HG02798 (cell line): ENCODE data around the gene COMMD7.

Experiments used
- ATAC-seq: cut with Tn5 transposase; IDR thresholded peaks from one replicate; pipeline ENCODE4 v1.9.1; 2021; ENCODE audit warnings: mild to moderate bottlenecking; ENCODE audit not compliant: unreplicated experiment, poor library complexity

The COMMD7 gene

DNA sequence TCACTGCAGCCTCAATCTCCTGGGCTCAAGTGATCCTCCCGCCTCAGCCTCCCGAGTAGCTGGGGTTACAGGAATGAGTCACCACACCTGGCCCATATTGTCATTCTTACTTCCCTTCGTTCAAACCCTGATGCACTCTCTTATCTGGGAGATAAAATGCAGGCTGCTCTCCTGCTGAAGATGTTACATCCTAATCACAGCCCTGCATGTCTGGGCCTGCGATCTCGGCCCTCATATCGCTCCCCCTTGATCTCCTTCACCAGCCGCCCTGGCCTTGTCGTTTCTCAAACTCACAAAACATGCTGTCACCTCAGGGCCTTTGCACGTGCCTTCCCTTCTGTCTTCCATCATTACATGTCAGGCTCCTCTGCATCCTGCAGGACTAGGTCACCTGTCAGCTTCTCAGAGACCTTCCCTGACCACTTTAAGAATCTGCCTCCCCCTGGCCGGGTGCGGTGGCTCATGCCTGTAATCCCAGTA lies 60.7 kb downstream of the COMMD7 start:
- ATAC-seq: no peak

DNA sequence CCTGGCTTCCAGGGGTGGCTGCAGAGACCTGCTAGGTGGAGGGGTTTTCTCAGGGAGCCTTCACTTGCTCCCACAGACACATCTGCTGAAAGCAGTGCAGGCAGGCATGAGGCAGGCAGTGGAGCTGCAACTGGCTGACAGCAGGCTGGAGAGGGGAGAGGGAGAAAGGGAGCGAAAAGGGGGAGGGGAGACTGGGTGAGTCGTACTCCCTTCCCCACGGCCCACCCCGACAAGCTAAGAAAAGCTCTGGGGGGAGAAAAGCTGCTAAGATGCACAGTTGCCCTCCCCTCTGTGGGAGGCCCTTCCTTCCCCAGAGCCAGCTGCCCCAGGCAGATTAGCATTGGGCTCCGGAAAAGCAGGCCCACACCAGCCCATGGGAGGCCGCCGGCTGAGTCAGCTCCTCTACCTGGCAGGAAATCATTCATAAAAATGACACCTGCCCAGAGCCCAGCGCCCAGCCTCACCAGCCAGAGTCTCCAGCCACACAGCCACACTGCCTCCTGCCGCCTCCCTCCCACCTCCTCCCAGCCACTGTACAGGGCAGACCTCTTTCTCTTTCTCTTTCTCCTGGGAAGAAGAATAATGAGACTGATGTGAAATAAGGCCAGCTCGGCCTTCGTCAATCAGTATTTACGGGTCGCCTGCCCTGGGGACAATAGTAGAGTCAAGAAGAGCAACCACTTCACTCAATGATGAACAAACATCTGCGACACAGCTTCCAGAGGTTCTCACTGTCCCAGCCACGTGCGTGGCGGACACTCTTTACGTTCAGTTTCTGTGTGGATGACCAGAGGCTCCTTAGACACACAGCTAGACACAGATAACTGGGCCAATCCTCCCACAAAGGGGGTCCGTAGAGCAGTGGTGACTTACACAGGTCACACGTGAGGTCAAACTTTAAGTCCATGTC lies 61.8 kb downstream of the COMMD7 start:
- no peak for ATAC-seq

DNA sequence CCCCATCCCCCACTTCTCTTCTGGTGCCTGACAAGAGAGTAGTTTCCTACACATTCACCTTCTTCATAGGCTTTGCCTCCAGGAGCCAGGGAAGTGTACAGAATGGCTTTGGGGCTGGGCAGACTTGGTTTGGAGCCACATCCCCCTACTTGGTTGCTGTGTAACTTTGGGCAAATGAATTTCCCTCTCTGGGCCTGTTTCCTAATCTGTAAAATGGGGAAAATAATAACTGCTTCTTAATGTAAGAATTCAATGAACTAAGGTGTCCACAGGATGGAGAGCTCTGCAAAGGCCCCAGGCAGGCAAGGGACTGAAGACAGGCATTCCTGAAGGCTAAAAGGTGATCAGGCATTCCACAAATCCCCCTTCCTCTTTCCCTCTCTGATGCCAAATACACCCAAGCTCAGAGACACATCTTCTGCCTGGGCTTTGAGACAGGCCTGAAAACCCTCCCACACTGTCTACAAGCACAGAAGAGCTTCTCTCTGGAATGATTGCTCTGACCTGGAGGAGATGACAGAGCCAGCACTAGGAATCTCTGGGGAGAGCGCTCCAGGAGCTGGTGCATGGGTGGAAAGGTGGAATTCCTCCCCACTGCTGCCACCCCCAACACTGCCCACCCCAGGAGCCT lies 62.6 kb downstream of the COMMD7 start:
- no peak for ATAC-seq

DNA sequence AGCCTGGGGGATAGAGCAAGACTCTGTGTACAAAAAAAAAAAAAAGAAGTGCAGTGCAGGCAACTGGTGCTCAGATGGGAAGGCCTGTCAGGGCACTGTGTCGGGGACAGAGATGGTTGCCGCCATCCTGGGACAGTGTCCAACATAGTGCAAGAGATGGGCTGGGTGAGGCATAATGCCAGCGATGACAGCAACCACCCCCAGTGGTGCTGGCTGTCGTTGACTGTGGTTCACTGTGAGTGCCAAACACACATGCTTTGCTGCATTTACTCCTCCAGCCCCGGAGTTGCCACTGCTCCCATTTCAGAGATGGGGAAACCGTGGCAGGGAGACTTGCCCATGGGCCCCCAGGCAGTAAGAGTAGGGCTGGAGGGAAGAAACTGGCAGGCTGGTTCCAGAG lies 64.3 kb downstream of the COMMD7 start:
- no peak for ATAC-seq

DNA sequence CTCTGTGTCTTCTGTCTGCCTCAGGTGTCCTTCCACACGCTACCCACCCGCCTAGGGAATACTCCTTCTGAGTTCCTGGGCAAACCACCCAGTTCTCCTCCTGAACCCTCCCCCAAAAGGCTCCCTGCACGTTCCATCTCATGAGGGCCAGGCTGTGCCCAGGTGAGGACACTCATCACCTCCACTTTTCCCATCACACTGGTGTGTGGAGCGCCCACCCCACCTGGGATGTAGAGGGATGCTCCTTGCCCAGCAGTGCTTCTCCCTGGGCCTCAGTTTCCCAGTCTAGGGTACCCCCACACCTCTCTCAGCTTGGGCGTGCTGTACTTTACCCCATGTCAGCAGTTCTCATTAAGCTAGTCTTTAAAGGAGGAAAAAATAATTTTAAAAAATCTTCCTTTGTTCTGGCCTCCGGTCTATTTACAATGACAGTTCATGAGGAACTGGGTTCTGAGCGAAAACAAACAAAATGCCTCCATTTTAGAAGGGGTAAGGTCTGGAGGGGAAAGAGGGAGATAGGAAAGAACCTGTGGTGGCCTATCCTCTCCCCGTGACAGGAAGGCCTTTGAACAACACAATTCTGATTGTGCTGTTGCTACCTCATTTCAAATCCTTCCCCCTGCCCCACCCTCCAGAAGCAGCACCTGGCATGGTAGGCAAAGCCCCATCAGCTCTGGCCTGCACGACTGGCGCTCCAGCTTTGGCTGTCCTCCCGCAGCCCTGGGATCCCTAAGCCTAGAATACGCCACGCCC lies 67.9 kb downstream of the COMMD7 start:
- ATAC-seq: no peak

DNA sequence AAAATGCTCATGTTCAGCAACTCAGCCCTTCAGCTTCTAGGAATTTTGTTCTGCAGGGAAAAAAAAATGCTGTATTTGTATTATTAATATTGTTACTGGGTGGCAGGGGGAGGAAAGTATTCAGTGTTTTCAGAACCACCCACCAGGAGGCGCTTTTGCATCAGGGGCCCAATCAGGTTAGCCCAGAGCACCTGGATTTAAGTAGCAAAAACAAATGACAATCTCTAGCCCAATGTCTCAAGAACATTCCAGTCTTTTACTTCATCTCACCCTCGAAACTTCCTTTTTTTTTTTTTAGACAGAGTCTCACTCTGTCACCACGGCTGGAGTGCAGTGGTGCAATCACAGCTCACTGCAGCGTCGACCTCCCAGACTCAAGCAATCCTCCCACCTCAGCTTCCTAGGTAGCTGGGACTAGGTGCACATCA lies 68.9 kb downstream of the COMMD7 start:
- ATAC-seq: no peak

DNA sequence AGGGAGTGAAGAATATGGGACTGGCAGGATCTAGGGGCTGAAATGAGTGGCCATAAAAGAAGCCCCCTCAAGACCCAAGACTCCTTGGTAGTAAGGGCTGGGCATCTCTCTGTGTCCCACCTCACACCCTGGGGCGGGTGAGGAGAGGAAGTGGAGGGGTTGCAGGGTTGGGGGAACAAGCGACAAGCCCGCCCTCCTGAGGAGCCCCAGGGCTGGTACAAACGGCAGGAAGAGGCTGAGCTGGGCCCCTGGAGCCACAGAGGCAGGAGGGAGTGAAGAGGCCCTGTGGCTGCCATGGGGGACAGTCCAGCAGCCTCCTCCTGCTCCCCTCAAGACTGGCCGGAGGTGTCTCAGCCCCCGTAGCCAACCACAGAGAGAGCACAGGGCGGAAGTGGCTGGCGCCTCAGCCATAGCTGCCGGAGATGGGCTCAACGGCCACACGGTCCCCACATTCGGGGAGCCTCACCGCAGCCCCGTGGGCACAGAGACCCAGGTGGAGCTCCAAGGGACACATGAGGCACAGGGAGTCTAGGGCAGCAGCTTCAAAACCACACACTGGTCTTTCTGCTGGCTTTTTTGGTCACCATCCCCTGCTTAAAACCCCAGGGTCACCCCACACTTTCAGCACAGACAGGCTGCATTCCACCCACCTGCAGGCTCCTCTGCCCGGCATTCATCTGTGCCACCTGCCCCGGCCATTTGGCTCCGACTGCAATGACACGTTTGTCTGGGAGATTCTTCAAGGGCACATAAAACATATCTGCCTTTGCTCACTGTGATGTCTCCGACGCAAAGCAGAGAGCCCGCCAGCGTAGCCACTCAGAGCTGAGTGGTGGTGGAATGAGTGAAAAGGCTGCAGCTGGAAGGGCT lies 70.0 kb downstream of the COMMD7 start:
- peak; percentile 53 for ATAC-seq

DNA sequence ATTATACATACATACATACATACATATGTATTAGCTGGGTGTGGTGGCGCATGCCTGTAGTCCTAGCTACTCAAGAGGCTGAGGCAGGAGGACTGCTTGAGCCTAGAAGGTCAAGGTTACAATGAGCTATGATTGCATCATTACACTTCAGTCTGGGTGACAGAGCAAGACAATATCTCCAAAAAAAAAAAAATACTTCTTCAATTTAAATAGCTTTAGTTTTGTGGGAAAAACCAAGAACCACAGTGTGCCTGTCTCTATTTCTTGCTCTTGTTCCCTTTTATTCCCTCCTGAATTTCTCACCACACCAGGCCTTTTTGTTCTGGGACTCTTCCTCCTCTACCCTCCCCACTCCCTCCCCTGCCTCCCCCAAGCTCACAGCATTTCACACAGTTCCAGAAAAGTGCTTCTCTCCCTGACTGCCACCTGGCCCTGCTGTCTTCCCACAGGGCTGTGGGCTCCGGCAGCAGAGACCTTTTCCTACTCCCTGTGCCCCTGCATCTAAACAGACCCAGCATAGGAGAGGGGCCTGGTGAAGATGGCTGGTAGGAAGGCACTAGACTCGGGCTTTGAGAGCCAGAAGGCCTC lies 70.8 kb downstream of the COMMD7 start:
- ATAC-seq: peak; percentile 14

DNA sequence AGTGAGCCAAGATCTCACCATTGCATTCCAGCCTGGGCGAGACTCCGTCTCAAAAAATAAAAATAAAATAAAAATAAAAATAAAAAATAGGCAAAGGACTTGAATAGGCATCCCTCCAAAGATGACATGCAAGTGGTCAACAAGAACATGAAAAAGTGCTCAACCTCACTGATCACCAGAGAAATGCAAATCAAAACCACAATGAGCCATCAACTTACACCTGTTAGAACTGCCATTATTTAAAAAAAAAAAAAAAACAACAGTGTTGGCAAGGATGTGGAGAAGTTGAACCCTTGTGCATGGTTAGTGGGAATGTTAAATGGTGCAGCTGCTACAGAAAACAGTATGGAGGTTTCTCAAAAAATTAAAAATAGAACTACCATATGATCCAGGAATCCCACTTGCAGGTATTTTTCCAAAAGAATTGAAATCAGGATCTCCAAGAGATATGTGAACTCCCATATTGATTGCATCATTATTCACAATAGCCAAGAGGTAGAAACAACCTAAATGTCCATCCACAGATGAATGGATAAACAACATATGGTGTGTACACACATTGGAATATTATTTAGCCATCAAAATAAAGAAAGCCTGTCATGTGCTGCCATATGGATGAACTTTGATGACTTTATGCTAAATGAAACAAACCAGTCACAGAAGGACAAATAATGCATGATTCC lies 72.4 kb downstream of the COMMD7 start:
- peak; percentile 64 for ATAC-seq

DNA sequence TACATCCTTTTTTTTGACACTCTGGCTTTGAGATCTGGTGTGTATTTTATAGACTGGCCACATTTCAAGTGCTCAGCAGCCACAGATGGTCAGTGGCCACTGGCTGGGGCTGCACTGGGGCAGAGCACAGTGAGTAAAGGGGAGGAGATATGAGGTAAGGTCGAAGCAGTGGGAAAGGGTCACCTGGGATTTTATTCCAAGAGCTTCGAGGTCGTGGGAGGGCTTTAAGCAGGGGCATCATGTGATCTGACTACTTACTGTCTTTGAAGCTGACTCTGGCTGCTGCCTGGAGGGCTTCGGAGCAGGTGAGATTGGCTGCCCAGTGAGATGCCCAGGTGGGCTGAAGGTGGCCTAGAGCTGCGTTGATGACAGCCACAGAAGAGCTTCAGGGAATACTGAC lies 76.2 kb downstream of the COMMD7 start:
- no peak for ATAC-seq

DNA sequence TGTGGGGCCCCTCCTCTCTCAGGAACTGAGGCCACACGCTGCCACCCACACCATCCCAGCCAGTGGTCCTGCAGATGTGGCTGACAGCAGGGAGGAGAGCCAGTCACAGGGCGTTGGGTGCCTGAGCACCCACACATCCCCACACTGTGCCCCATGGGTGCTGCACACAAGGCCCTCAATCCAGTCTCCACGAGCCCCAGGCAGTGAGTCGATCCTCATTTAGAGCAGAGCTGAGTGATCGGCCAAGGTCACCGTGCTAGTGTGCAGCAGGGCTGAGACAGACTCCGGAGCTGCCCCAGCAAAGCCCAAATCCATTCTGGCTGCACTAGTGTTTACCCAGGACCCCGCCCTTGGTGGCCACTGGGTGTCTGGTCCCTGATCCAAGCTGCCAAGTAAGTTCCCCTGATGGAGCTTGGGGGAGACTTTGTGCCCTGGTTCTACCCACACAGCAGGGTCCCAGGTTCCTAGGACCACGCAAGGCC lies 78.5 kb downstream of the COMMD7 start:
- ATAC-seq: no peak

DNA sequence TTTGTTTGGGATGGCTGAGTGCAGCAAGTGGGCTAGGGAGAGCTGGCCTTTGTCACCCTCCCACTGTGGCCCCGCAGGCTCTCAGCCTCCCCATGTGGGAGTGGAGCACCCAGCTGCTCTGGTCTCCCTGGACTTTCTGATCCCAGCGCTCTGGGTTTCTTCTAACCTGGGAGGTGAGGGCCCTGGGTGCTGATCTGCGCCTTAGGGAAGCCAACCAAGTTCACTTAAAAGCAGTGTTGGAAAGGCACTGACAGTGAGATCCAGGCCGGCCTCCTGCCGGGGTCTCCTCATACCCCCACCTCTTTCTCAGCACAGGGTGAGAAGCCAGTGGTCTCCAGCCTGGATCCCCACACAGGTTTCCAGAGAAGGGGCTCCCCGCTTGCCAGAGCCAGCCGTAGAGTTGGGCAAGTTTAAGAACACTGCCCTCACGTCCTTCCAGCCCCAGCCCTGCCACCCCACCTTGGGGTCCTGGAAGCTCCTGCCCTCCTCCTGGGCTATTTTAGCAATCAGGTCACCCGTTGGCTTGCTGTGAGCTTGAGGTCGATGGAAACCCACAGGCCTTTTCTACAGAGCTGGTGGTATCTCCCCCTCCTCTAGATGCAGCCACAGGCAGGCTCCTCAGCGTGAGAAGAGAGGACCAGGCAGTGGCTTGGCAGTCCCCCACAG lies 79.1 kb downstream of the COMMD7 start:
- no peak for ATAC-seq

DNA sequence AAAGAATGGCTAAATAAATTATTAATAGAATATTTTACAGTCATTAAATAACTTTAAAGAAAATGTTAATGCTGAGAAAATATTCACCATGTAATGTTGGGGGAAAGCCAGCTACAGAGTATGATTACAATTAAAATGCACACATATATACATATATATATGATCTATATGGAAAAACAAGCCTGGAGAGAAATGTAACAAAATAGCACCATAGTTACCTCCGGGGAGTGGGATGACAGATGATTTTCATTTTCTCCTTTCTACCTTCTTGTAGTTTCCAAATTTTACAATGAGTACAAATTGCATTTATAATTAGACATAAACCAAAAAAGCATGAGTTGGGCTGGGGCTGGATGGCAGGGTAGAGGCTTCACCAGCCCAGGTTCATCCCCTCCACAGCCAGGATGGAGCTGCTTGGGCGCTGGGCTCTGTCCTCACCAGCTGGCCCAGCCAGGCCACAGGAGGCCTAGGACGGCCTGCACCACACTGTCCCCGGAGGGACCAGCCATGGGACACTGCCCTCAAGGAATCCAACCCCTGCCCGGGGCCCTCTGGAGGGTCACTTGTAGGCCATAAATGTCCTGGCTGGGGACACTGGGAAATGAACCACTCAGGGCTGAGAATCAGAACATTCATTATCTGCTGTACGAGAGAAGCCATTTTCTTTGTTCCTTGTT lies 79.8 kb downstream of the COMMD7 start:
- no peak for ATAC-seq

DNA sequence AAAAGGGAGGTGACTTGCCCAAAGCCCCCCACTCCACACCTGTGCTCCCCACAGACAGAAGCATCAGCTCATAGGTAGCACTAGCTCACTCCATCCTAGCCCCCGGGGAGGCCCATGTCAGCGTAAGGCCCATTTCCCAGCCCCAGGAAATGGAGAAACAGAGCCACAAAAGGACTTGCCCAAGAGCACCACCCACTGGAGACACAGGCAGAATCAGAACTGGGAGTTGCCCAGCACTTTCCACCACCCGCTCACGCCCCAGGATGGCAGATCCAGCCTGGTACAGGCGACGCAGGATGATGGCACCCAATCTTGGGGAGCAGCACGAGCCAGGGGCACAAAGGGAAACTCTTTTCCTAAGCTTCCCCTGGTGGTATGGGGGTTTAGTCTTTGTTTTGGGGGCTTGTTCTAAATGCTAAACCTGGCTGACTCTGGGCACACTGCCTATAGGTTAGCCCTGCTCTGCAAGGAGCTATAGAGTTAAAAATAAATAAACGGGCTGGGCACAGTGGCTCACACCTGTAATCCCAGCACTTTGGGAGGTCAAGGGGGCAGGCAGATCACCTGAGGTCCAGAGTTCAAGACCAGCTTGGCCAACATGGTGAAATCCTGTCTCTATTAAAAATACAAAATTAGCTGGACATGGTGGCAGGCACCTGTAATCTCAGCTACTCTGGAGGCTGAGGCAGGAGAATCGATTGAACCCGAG lies 81.3 kb downstream of the COMMD7 start:
- no peak for ATAC-seq

DNA sequence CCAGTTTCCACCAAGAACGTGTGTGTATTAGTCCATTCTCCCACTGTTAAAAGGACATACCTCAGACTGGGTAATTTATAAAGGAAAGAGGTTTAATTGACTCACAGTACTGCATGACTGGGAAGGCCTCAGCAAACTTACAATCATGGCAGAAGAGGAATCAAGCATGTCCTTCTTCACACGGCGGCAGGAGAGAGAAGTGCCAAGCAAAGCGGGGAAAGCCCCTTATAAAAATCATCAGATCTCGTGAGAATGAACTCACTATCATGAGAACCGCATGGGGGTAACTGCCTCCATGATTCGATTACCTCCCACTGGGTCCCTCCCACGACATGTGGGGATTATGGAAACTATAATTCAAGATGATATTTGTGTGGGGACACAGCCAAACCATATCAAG lies 82.6 kb downstream of the COMMD7 start:
- no peak for ATAC-seq

DNA sequence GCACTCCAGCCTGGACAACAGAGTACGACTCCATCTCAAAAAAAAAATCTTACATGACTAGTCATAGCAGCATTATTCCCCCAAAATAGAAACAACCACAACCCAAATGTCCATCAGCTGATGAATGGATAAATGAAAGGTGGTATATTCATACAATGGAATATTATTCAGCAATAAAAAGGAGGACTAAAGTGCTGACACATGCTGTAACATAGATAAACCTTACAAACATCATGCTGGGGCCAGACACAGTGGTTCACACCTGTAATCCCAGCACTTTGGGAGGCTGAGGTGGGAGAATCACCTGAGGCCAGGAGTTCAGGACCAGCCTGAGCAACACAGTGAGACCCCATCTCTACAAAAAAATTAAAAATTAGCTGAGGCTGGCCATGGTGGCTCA lies 86.4 kb downstream of the COMMD7 start:
- no peak for ATAC-seq

DNA sequence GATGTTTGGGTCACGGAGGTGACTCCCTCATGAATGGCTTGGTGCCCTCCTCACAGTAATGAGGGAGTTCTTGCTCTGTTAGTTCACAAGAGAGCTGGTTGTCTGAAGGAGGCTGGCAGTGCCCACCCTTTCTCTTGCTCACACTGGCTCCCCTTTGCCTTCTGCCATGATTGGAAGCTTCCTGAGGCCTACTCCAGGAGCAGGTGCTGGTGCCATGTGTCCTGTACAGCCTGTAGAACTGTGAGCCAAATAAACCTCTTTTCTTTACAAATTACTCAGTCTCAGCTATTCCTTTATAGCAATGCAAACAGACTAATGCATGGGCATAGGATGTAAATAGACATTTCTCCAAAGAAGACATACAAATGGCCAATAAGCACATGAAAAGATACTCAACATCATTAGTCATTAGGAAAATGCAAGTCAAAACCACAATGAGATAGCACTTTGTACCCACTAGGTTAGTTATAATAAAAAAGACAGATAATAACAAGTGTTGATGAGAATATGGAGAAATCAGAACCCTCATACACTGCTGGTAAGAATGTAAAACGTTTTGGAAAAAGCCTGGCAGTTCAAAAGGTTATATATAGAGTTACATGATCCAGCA lies 87.3 kb downstream of the COMMD7 start:
- no peak for ATAC-seq
